Breast epithelium (tissue), 3 donors: ENCODE results near the gene PNPO.

ENCODE experiments used
- CTCF ChIP-seq, 3 donors: fragments of 450-650 bp; IDR thresholded peaks; one replicate each; pipeline ENCODE4 v1.5.1; 2016 to 2017; ENCODE audit warnings: antibody characterized with exemption in 3 of 3, mild to moderate bottlenecking in 3 of 3, moderate library complexity in 3 of 3
- POLR2A ChIP-seq: fragments of 450-650 bp; IDR thresholded peaks from one replicate; pipeline ENCODE4 v1.6.1; 2016; ENCODE audit warnings: antibody characterized with exemption, mild to moderate bottlenecking, moderate library complexity
- POLR2AphosphoS5 ChIP-seq, 3 donors: sonication (generic); formaldehyde crosslinking; IDR thresholded peaks; one replicate each; pipeline ENCODE4 v1.6.1; 2017; ENCODE audit warnings: antibody characterized with exemption in 3 of 3

- TF ChIP-seq POLR2A (no peak), CTCF (IDR thresholded peaks at IDR 0.05) (no peak), POLR2AphosphoS5 (IDR thresholded peaks at IDR 0.05) (no peak)
Measured at GRCh38 chr17:47942096-47942510, 732 bp downstream of the PNPO start.
